GM12801 (cell line): ENCODE results near the gene SCN4B.

Experiments used
- TF ChIP-seq, protein P1 (sequence below): IDR thresholded peaks from one replicate; pipeline ENCODE4 v1.5.1; 2011; ENCODE audit warnings: control low read depth; ENCODE audit not compliant: insufficient read length; ENCODE audit errors: extremely low read depth

Gene SCN4B

DNA sequence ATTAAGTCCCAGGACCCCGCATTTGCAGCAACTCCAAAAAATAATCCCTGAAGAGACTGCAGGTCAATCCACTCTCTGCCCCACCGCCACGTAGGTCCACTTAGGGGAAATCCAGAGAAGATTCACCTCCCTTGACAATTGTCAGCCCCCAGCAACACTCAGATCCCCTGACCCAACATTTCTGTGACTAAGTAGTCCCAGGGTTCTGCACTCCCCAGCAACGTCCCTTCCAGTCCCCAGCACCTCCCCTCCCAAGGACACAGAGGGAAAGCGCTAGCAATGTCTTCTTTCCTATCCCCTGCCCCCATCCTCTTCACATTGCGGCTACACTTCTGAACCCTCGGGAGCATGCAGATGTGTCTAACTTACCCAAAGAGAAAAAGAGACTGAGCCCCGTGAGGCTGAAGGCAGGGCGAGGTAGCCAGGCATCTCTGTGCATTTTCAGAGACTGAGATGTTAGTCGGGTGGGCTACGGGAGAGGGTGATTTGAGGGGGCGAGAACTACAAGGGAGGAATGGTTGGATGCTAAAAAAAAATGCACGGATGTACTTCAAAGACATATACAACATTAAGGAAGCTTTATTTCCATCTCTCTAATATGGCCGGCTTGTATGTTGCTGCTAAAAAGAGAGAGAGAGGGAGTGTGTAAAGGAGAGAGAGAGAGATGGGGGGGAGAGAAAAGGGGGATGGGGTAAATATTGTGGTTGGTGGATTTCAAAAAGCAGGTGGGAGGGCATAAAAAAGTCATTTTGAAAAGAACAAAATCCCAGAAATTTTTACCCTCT is 23.6 kb upstream of the SCN4B start, which contains the start of gene SCN2B:
Gene SCN2B (minus strand): TSS at position 647 of the 785 bp plus-strand sequence. CDS start 208 bp downstream, at position 439.
- TF ChIP-seq, protein P1, sequence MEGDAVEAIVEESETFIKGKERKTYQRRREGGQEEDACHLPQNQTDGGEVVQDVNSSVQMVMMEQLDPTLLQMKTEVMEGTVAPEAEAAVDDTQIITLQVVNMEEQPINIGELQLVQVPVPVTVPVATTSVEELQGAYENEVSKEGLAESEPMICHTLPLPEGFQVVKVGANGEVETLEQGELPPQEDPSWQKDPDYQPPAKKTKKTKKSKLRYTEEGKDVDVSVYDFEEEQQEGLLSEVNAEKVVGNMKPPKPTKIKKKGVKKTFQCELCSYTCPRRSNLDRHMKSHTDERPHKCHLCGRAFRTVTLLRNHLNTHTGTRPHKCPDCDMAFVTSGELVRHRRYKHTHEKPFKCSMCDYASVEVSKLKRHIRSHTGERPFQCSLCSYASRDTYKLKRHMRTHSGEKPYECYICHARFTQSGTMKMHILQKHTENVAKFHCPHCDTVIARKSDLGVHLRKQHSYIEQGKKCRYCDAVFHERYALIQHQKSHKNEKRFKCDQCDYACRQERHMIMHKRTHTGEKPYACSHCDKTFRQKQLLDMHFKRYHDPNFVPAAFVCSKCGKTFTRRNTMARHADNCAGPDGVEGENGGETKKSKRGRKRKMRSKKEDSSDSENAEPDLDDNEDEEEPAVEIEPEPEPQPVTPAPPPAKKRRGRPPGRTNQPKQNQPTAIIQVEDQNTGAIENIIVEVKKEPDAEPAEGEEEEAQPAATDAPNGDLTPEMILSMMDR = no peak

DNA sequence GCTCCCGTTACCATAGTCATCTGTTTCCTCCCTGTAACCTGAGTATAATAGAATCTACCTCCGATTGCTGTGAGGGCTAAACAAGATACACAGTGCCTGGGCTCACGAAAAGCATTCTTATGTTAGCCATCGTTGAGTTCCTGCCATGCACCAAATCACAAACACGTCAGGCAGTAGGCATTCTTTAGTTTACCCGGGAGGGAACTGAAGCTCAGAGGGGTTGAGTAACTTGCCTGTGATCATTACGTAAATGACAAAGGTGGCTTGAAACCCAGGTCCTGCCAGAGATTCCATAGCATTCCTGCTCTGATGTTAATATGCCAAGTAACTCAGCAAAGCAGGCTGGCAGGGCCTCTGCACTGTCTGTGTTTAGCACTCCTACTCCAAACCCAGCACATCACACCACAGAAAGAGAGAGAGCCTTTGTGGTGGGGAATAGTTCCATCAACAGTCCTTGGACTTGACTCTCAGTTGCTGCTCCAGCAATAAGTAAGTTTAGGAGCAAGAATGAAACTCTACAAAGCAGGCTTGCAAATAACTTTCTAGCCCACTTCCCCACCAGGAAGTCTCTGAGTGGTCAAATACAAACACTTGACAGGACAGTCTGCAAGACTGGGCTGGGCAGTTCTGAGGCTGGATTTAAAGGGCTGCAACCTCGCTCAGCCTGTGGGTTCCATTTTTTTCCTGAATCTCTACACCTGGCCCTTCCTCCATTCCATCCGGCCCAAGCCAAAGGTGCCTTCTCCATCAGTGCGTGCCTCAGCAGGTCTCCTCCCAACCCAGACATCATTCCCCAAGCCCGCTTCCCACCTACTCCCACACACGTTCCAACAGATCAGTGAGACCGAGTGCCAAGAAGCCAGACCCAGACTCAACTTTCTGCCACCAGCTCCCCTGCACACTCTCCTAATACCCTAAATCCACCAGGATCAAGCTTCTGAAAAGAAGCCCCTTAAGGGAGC is 22.7 kb upstream of the SCN4B start:
- TF ChIP-seq, protein P1 = no peak

DNA sequence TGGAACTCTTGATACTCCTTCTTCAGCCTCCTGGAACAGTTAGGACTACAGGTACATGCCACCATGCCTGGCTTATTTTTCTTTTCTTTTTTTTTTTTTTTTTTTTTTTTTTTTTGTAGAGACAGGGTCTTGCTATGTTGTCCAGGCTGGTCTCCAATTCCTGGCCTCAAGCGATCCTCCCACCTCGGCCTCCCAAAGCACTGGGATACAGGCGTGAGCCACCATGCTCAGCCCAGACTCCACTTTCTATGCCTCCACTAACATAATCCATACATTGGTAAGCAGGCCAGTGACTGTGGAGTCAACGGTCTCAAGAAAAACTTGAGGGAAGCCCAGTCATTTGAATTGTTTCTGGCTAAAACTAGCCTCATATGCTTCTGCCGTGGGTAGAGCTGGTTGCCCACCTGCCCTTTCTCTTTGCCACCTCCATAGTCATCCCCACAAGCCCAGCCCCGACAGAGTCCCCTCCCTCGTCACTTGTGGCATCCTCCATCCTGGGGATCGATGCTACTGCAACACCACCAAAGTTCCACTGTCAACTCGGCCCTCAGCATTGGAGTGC is 21.5 kb upstream of the SCN4B start:
- TF ChIP-seq, protein P1 = no peak

DNA sequence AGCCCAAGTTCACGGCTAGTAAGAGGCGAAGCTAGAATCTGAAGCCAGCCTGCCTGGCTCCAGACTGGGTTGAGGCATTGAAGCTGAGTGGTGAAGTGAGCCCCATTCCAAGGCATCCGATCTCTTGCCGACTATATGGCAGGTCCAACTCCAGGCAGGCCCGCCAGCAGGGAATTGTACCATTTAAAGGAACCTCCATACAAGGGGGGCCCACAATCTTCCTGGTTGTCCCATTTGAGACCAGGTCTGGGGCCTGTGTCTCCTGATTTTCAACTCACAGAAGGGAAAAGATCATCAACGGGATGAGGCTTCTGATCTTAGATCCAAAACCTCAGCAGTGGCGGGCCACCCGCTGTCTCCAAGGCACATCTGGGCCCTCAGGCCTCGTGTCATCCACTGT is 19.7 kb upstream of the SCN4B start:
- TF ChIP-seq, protein P1 = no peak

DNA sequence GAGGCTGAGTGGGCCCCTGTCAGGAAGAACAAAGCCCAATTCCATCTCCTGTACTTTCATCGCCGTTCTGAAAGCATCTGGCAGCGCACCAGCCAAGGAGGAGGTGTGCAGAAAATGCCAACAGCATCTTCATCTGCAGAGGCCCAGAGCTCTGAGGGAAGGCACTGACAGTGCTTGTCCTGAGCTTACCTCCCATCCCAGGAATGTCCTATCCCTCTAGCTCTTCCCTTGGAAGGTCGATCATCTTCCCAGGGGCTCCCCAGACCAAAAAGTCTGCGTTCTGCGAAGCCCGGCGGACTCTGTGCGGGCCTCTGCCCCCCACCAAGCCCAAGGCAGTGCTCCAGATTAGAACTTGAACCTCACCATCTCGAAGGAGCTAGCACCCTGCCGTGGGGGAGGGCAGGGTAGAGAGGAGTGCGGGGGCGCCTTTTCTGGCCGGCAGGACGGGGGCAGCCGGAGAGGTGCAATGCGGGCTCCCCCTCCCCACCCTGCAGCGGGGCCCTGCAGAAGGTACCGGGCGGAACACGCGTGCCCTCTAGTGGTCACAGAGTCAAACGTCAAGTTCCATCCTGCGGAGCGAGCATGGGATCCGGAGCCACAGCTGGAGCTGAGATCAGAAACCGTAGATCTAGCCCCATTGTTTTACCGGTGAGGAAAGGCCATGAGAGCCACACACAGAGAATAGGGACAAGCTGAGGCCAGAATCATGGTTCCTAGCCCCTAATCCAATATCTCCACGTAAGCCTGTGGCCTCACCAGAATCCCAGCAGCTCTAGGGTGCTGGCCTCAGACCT is 18.8 kb upstream of the SCN4B start:
- TF ChIP-seq, protein P1 = no peak

DNA sequence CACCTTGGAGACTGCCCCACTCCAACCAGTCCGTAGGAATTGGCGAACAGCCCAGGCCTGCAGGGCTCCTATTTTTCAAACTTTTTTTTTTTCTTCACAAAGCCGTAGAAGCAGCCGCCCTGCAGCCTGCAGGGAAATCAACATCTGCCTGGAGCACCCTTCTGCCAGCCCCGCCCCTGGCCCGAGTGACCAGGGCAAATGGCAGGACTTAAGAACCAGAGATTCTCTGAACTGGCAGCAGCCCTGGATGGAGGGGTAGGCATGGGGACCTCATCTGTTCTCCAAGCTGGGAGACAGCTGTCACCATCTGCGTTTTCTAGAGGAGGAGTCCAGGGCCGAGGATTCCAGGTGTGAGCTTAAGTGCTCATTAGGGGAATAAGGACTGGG is 18.3 kb upstream of the SCN4B start:
- TF ChIP-seq, protein P1 = no peak
